OCI-LY3 (cell line): ENCODE measurements around the gene IRF3.

Experiments
- H2AFZ ChIP-seq: fragments of 200-600, 300-600 bp; shearing (Covaris generic); 2 replicates; pipeline ENCODE4 v1.6.0; 2014; ENCODE audit warnings: antibody characterized with exemption, low read depth, low read length
- H3K27ac ChIP-seq: fragments of 200-600, 300-600 bp; sonication (generic); 2 replicates; pipeline ENCODE4 v1.5.1; 2014; ENCODE audit warnings: mild to moderate bottlenecking, low read length, moderate library complexity, mixed read lengths
- H3K27me3 ChIP-seq: fragments of 200-600, 300-600 bp; sonication (generic); 2 replicates; pipeline ENCODE4 v1.6.1; 2014; ENCODE audit warnings: low read depth, low read length, mixed read lengths
- H3K36me3 ChIP-seq: fragments of 200-600, 300-600 bp; sonication (generic); replicated peaks from 2 replicates; pipeline ENCODE3; 2014; ENCODE audit warnings: low read depth, low read length, mixed read lengths
- H3K4me1 ChIP-seq: fragments of 300-600, 200-600 bp; sonication (generic); 2 replicates; pipeline ENCODE4 v1.6.1; 2014; ENCODE audit warnings: low read length, mixed read lengths
- H3K4me2 ChIP-seq: fragments of 200-600, 300-600 bp; sonication (generic); 2 replicates; pipeline ENCODE4 v1.6.1; 2014; ENCODE audit warnings: low read length, mixed read lengths
- H3K4me3 ChIP-seq: fragments of 300-600, 200-600 bp; sonication (generic); 2 replicates; pipeline ENCODE4 v1.5.1; 2014; ENCODE audit warnings: antibody characterized with exemption, mild to moderate bottlenecking, low read length, moderate library complexity
- H3K79me2 ChIP-seq: fragments of 300-600, 200-600 bp; shearing (Covaris generic); 2 replicates; pipeline ENCODE4 v1.6.1; 2014; ENCODE audit warnings: mild to moderate bottlenecking, low read length, mixed read lengths
- H3K9ac ChIP-seq: fragments of 300-600, 200-600 bp; shearing (Covaris generic); 2 replicates; pipeline ENCODE4 v1.6.0; 2014; ENCODE audit warnings: mild to moderate bottlenecking, low read length, moderate library complexity
- H3K9me3 ChIP-seq: fragments of 200-600, 300-600 bp; shearing (Covaris generic); 2 replicates; pipeline ENCODE4 v1.6.1; 2014; ENCODE audit warnings: low read length, mixed read lengths; ENCODE audit not compliant: insufficient read depth
- H4K20me1 ChIP-seq: fragments of 200-600, 300-600 bp; sonication (generic); 2 replicates; pipeline ENCODE4 v1.6.1; 2016; ENCODE audit warnings: low read length, mixed read lengths; ENCODE audit not compliant: insufficient read depth
- CTCF ChIP-seq: fragments of 200-600, 300-600 bp; sonication (generic); IDR thresholded peaks from 2 replicates; pipeline ENCODE4 v1.5.1; 2014; ENCODE audit warnings: antibody characterized with exemption, low read length, low read depth
- EZH2phosphoT487 ChIP-seq: fragments of 200-600 bp; shearing (Covaris generic); IDR thresholded peaks from 2 replicates; pipeline ENCODE4 v1.6.1; 2018; ENCODE audit warnings: antibody characterized with exemption, mixed run types, low read depth

Gene IRF3

GRCh38 chr19:49643466-49643865, 22.2 kb downstream of the IRF3 start:
- H3K27ac ChIP-seq: no peak overlapping the region
- H4K20me1 ChIP-seq: peaks cover 3% of the 10 kb centered on the region; the same call in 1 of the 2 replicates
- peaks cover 15% of the 10 kb centered on the region for H3K4me1 ChIP-seq
- peaks cover 59% of the 10 kb centered on the region for H3K79me2 ChIP-seq
- H3K9me3 ChIP-seq: no peaks in the 10 kb centered on the region
- H3K27me3 ChIP-seq: peaks cover 6% of the 10 kb centered on the region
- peak overlapping the region; percentile 82 for H3K4me2 ChIP-seq
- H3K4me3 ChIP-seq: peak overlapping the region; percentile 92
- peak overlapping the region; percentile 99 for H3K9ac ChIP-seq
- H2AFZ ChIP-seq: no peak overlapping the region
- TF ChIP-seq CTCF (no peak), EZH2phosphoT487 (no peak)
- H3K36me3 ChIP-seq: peaks cover 14% of the 10 kb centered on the region

DNA sequence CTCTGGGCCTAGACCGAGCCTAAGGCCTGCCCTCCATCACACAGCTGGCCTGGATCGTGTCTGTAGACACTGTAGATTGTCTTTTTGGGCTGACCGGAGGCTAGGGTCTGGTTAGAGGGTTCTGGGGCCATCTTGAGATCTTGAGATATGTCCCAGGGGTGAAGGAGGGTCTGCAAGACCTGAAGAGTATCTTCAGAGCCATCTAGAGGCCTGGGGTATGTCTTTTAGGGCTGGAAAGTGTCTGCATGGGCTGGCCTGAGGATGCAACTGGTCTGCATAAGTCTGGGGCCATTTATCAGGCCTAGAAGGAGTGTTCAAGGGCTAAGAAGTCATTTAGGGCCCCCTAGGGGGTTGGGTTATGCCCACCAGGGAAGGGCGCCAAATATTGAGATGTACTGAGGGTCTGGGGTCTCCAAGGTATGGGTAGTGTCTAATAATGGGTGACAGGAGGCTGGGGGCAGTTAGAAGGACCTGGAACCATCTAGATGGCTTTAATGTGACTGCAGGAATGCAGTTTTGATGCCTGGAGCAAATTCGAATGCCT, 23.1 kb downstream of the IRF3 start:
- H3K4me1 ChIP-seq: peaks cover 15% of the 10 kb centered on the region
- peak overlapping the region; percentile 65 for H3K27ac ChIP-seq

DNA sequence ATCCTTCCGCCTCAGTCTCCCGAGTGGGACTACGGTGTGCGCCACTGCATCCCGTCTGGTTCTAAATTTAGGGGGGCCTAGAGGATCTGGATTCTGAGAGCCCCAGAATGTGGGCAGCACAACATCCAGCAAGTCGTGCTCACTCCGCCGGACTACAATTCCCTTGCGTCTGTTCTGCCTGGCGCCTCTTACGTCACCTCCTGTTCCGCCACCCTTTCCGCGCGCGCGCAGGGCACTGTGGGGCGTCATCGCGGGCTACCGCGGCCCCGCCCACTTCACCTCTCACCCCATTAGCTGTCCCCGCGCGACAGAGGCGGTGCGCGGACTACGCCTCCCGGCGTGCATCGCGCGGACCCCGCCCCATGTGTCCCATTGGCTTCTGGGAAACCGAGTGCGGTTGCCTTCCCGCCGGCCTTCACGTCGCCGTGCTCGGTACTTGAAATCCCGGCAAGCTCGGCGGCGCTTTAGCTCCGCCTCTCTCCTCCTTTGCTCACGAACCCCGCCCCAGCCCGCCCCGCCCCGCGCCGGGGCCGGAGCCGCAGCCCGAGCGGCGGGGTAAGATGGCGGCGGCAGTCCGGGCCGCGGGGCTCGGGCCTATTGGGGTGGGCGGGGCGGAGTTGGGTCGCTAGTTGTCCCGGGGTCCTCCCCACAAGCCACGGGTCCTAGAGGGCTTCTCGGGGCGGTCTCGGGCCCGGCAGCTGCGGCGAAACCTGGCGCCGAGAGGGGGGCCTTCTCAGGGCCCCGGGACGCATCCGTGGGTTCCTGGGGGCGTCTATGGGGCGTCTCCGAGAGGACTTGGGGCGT, 23.8 kb downstream of the IRF3 start, which contains the start of gene SCAF1:
TSS of gene SCAF1 (plus strand) at position 522 of the 804 bp plus-strand sequence. CDS start 2,818 bp downstream, outside the sequence.
- Histone ChIP-seq H4K20me1 (peaks cover 3% of the 10 kb centered on the region; the same call in 1 of the 2 replicates), H3K79me2 (peaks cover 52% of the 10 kb centered on the region), H2AFZ (no peak within 1 kb of the TSS), H3K9me3 (no peaks in the 10 kb centered on the region), H3K27ac (peak within 1 kb of the TSS; percentile 91), H3K4me1 (peaks cover 15% of the 10 kb centered on the region), H3K36me3 (peaks cover 10% of the 10 kb centered on the region), H3K4me3 (peak within 1 kb of the TSS; percentile 93), H3K27me3 (peaks cover 8% of the 10 kb centered on the region), H3K4me2 (peak within 1 kb of the TSS; percentile 82), H3K9ac (peak within 1 kb of the TSS; percentile 99)
- no peak for TF ChIP-seq CTCF
- no peak for TF ChIP-seq EZH2phosphoT487

More for the DNA sequence above, 23.1 kb downstream of the IRF3 start:
- TF ChIP-seq CTCF (no peak), EZH2phosphoT487 (no peak)
- H3K4me3 ChIP-seq: peak overlapping the region; percentile 92
- peaks cover 58% of the 10 kb centered on the region for H3K79me2 ChIP-seq
- peaks cover 8% of the 10 kb centered on the region for H3K27me3 ChIP-seq
- peak overlapping the region; percentile 82 for H3K4me2 ChIP-seq
- peaks cover 3% of the 10 kb centered on the region; the same call in 1 of the 2 replicates for H4K20me1 ChIP-seq
- H2AFZ ChIP-seq: no peak overlapping the region
- H3K36me3 ChIP-seq: peaks cover 14% of the 10 kb centered on the region
- peak overlapping the region; percentile 99 for H3K9ac ChIP-seq
- no peaks in the 10 kb centered on the region for H3K9me3 ChIP-seq
